ENCODE data around the gene ITPR1.

ITPR1 gene

GRCh38 chr3:4755566-4755965 is 262.4 kb downstream of the ITPR1 start:
- TF ChIP-seq, protein P1, sequence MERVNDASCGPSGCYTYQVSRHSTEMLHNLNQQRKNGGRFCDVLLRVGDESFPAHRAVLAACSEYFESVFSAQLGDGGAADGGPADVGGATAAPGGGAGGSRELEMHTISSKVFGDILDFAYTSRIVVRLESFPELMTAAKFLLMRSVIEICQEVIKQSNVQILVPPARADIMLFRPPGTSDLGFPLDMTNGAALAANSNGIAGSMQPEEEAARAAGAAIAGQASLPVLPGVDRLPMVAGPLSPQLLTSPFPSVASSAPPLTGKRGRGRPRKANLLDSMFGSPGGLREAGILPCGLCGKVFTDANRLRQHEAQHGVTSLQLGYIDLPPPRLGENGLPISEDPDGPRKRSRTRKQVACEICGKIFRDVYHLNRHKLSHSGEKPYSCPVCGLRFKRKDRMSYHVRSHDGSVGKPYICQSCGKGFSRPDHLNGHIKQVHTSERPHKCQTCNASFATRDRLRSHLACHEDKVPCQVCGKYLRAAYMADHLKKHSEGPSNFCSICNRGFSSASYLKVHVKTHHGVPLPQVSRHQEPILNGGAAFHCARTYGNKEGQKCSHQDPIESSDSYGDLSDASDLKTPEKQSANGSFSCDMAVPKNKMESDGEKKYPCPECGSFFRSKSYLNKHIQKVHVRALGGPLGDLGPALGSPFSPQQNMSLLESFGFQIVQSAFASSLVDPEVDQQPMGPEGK (CRISPR knock-in tag; IDR thresholded peaks at IDR 0.05; ENCODE audit: borderline replicate concordance) = no peak
- no peak for TF ChIP-seq ZNF8 (CRISPR knock-in tag; IDR thresholded peaks at IDR 0.05)
- no peak for TF ChIP-seq ZNF70 (CRISPR knock-in tag; IDR thresholded peaks at IDR 0.05)
- no peak for TF ChIP-seq ESRRG (CRISPR knock-in tag; IDR thresholded peaks at IDR 0.05)
- TF ChIP-seq ARNTL (CRISPR knock-in tag; IDR thresholded peaks at IDR 0.05; ENCODE audit: borderline replicate concordance, low read depth) = no peak
- TF ChIP-seq TSHZ2 (CRISPR knock-in tag; IDR thresholded peaks at IDR 0.05) = no peak
- no peak for TF ChIP-seq ZFP3 (CRISPR knock-in tag; IDR thresholded peaks at IDR 0.05)
- TF ChIP-seq PPARA (CRISPR knock-in tag; IDR thresholded peaks at IDR 0.05; ENCODE audit: borderline replicate concordance) = no peak
- TF ChIP-seq CREB5 (CRISPR knock-in tag; IDR thresholded peaks at IDR 0.05; ENCODE audit: low read depth) = no peak
- TF ChIP-seq, protein P2, sequence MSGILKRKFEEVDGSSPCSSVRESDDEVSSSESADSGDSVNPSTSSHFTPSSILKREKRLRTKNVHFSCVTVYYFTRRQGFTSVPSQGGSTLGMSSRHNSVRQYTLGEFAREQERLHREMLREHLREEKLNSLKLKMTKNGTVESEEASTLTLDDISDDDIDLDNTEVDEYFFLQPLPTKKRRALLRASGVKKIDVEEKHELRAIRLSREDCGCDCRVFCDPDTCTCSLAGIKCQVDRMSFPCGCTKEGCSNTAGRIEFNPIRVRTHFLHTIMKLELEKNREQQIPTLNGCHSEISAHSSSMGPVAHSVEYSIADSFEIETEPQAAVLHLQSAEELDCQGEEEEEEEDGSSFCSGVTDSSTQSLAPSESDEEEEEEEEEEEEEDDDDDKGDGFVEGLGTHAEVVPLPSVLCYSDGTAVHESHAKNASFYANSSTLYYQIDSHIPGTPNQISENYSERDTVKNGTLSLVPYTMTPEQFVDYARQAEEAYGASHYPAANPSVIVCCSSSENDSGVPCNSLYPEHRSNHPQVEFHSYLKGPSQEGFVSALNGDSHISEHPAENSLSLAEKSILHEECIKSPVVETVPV (CRISPR knock-in tag; IDR thresholded peaks at IDR 0.05) = no peak
- no peak for TF ChIP-seq GLIS3 (CRISPR knock-in tag; IDR thresholded peaks at IDR 0.05)
- no peak for TF ChIP-seq TOX (CRISPR knock-in tag; IDR thresholded peaks at IDR 0.05; ENCODE audit: borderline replicate concordance)
- no peak for TF ChIP-seq ZC3H10 (CRISPR knock-in tag; IDR thresholded peaks at IDR 0.05)
- ATAC-seq = no peak

- no peak for TF ChIP-seq ARNTL (CRISPR knock-in tag; IDR thresholded peaks at IDR 0.05; ENCODE audit: borderline replicate concordance, low read depth)
- TF ChIP-seq GLIS3 (CRISPR knock-in tag; IDR thresholded peaks at IDR 0.05) = no peak
- no peak for TF ChIP-seq ZNF70 (CRISPR knock-in tag; IDR thresholded peaks at IDR 0.05)
- TF ChIP-seq ZNF8 (CRISPR knock-in tag; IDR thresholded peaks at IDR 0.05) = no peak
- TF ChIP-seq, protein P2 (CRISPR knock-in tag; IDR thresholded peaks at IDR 0.05) = no peak
- no peak for TF ChIP-seq ZC3H10 (CRISPR knock-in tag; IDR thresholded peaks at IDR 0.05)
- TF ChIP-seq ZFP30 (CRISPR knock-in tag; IDR thresholded peaks at IDR 0.05) = no peak
- TF ChIP-seq ZFP3 (CRISPR knock-in tag; IDR thresholded peaks at IDR 0.05) = no peak
- no peak for TF ChIP-seq SNAI2 (CRISPR knock-in tag; IDR thresholded peaks at IDR 0.05)
- TF ChIP-seq BACH2 (CRISPR knock-in tag; IDR thresholded peaks at IDR 0.05; ENCODE audit: borderline replicate concordance) = no peak
- no peak for ATAC-seq
Measured at GRCh38 chr3:4756057-4756775, 263.1 kb downstream of the ITPR1 start.

- no peak for ATAC-seq
Measured at GRCh38 chr3:4756855-4757574, 263.9 kb downstream of the ITPR1 start.

More at GRCh38 chr3:4756855-4757574, 263.9 kb downstream of the ITPR1 start:
- TF ChIP-seq OSR1 (CRISPR knock-in tag; IDR thresholded peaks at IDR 0.05) (no peak), TCF4 (CRISPR knock-in tag; IDR thresholded peaks at IDR 0.05; ENCODE audit: borderline replicate concordance) (no peak), ESRRG (CRISPR knock-in tag; IDR thresholded peaks at IDR 0.05) (no peak), RARB (CRISPR knock-in tag; IDR thresholded peaks at IDR 0.05) (no peak), ZNF70 (CRISPR knock-in tag; IDR thresholded peaks at IDR 0.05) (no peak), ZC3H10 (CRISPR knock-in tag; IDR thresholded peaks at IDR 0.05) (no peak), SNAI2 (CRISPR knock-in tag; IDR thresholded peaks at IDR 0.05) (no peak)
- TF ChIP-seq, protein P2 (CRISPR knock-in tag; IDR thresholded peaks at IDR 0.05) = no peak

Data from SK-N-SH treated with all-trans-retinoic acid at 6 μM for 48 hours (cell line).